HG03565 (cell line): ENCODE measurements around the gene SRI.
A peak's percentile ranks its signal among the peaks of the same experiment; 100 is the strongest.

Source experiments
- ATAC-seq: cut with Tn5 transposase; IDR thresholded peaks from one replicate; pipeline ENCODE4 v1.9.1; 2021; ENCODE audit warnings: mild to moderate bottlenecking, moderate library complexity; ENCODE audit not compliant: unreplicated experiment

The SRI gene

DNA sequence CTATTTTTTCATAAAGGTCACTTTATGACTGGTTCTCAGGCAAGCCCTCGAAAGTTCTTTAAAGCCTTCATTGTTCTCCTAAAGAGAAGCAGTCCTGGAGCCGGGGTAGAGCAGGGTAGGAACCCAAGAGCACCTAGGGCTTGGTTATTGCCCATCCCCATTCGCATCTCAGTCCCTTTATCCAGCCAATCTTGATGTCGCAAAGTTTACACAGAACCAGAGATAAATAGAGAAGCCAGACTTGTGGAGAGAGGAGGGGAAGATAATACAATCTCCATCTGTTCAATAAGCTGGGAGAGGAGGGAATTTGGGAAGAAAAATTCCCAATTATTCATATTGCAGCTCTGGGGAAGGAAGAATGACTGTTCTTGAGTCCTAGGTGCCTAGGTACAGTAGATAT lies 6.4 kb upstream of the SRI start:
- no peak for ATAC-seq

DNA sequence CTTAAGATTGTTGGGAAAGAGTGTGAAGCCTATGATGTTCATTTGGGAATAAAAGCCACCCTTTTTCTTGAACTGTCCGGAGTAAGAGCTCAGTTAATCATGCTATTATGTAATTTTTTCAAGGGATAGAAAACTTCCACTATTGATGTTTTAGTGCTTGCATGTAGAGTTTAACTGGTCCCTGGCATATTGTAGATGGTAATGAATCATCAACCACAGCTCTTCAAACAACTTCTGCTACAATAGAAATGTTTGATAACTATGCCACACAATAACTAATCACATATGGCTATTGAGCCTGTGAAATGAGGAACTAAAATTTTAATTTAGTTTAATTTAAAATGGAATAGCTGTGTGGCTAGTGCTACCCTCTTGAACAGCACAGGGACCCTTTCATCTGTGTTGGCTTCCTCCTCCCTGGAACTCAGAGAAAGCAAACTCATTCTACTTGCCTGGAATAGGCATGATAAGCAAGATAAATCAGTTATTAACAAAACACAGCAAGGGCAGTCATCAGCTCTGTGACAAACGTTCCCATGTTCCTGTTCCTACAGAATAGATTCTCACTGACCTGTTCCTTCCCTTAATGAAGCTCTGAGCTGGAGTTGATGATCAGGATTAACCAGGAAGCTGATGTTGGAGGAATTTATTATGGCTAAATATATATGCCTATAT lies 4.9 kb upstream of the SRI start:
- ATAC-seq: no peak

DNA sequence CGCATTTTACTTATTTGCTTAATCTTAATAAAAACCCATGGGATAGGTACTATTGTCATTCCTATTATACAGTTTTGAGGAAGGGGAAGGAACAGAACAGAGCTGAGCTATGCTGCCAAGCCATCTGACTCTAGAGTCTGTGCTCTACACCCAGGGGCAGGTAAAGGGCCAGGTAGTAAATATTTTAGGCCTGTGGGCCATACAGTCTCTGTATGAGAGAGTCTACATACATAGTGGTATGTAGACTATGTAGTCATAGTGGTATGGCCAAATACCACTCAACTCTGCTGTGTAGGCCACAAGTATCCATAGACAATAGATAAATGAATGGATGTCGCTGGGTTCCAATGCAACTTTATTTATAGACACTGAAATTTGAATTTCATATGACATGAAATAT lies 3.4 kb upstream of the SRI start:
- ATAC-seq: no peak

DNA sequence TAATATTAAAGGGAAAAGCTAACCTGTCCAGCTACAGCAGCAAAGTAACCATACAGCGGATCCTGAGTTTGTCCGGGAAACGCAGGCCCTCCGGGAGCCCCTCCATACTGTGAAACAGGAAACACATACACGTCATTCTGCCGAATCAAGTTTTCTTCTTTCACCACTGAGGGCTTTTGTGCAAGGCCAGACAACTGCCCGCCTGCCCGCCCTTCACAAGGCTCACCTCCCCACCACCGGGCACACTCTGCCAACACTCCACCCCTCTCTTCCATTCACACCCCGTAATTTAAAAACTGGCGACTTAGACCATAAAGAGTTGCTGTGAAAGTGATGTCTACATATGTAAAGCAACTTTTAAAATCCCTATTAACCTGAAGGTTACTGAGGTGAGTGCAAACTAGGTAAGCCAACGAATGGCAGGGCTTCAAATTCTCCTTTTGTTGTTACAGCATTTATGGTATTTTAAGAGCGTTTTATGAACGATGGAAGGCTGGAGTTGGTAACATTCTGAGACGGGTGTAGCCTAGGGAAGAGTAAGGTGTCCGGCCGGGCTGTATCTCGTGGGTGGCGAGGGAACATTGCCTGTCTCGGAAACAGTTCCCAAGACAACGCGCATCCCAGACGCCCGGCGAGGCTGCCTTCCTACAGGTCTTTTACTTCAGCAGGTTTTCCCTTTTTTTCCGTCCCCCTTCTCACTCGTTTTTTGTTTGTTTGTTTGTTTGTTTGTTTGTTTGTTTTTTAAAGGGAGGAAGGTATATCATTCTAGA lies 817 bp downstream of the SRI start:
- ATAC-seq: peak; percentile 17

DNA sequence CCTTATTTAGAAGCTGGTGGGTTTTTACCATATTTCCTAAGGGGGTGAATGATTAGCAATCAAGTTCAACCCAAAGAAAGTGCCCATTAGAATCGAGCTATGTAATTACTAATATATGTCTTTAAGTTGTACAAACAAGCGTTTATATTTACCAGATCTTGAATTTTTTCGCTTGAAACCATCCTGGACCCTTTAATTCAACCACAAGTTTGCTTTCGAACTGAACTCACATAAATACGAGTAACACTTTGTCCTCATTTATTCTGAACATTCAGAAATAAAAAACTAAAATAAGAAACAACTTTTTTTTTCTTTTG lies 1.5 kb downstream of the SRI start:
- ATAC-seq: no peak

DNA sequence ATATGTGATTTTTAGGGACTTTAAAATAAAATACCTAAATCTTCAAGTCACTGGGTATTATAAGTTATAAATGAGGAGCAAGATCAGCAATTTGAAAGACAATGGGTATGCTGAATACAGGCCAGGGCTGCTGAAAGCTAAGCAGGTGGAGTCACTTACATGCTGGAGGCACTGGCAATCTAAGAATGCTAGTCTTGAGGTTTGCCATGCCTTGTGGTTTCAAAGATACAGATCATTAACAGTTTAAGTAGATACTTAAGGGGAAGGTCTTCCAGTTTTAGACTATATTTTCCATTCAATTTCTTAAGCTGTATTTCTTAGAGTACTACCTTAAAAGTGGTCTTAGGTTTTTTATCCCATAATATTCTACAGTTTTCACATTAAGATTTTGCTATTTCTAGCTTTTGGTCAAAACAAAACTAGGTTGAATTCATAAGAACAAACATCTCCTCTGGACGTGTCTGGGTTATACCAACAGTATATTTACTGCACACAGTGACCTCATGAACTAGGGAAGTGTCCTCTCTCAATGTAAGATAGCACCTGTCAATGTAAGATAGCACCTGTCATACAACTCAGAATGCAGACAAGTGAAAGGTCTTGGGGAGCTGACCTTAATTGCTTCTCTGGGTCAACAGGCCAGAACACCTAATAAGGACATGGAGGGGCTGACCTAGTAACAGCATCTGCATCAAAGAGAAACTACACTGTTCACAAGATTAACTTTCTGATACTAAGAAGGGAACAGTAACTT lies 2.0 kb downstream of the SRI start:
- ATAC-seq: peak; percentile 77

DNA sequence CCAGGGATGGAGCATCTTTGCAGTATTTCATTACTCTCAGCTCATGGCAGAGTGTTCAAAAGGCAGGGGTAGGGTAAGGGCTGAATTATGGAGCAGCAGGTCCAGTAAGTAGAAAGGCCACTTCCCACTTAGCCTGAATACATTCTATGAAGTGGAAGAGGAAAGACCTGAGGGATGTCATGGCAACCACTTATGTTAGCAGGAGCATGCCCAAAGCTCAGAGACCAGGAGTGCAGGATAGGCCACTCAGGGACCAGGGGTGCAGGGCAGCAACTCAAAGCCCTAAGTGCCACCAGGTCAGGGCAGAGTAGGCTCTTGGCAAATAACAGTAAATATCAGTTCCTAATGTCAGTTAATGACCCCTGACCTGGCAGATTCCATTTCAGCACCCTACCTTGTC lies 3.6 kb downstream of the SRI start:
- no peak for ATAC-seq

DNA sequence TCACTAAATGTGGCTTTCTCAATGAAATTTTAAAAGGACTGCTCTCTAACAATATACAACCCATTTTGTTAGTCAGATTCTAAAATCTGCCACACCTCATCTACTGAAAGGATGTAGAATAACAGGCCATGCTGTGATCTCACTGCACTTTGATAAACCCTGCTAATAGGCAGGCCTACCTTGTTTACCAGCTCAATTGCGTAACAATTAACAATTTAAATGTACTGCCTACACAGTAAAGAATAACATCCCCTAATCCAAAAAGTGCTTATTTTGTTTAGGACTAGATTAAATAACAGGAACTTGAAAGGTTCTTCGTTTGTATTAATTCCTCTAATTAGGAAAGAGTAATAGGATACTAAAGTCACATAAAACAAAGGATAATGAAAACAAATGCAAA lies 4.5 kb downstream of the SRI start:
- ATAC-seq: no peak

DNA sequence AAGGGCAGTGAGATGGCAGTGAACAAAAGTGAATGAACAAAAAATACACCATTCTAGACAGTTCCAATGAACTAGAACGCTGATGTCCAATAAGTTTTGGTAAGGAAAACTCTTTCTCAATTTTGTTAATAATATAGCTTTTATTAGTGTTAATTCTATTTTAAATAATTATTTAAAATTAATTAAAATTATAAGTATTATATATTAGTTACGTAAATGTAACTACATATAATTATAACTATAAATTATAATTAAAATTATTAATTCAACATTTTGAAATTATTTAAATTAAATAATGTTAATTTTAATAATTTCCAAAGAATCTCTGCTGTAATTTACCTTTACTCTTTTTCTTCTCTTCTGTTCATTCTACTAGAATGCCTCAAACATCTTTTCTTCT lies 5.4 kb downstream of the SRI start:
- ATAC-seq: no peak

DNA sequence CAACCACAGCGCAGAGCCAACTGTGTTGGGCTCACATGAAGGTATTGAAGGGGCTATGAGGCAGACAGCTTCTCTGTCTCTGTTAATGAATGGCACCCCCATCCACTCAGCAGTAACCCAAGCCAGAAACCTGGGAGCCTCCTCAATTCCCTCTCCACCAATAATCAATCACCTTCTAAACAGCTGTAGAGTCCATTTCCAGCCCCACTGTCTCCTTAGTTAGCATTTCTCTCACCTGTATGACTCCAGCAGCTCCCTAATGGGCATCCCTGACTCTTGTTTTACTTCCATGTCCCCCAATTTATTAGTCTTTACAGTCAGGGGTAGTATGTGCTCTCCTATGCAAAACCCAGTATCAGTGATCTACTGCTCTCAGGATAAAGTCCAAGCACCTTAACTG lies 6.9 kb downstream of the SRI start:
- no peak for ATAC-seq

DNA sequence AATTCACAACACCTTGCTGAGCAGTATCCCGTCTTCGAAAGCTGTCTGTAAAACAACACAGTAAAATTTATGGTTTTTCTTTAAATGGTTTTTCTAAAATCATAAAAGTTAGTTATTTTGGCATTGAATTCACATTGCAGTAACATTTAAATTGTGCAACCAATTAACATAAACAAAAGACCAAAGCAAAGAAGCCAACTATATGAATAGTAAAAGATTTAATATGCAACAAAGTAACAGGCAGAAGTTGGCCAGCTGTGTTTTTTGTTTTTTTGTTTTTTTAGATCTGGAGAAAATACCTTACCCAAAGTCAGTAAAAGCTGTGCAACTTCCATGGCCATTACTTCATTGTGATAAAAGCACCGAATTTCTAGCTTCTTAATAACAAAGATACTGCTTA lies 11.3 kb downstream of the SRI start:
- ATAC-seq: no peak

DNA sequence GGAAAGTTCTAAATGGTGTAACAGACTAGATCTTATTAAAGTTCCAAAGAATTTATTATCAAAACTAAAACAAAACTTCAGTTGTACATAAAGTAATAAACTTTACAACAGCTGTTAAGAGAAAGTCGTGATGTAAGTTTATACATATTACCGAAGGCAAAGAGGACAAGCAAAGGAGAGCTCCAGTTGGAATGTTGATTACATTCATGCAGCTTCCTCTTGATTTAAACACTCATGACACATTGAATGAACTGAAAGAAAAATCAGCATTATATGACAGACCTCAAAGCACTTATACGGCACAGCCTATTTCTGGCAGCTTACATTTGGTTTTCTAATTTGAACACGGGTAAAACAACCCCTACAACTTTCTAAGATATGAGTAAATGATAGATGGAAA lies 13.6 kb downstream of the SRI start:
- ATAC-seq: no peak

DNA sequence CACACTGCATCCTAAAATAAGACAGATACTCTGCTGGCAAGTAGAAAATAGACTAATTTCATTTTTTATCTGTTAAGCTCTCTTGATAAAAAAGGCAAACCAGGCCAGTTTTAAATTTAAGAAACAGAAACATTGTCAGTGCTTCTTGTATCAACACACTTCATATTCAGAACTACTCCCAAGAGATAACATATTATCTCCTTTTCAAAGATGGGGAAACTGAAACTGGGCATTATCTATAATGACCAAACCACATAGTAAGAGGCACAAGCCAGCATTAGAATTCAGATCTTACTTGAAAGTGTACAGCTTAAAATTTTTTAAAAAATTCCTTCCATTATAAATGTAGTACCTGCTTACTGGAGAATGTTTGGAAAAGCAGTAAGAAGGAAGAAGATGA lies 14.7 kb downstream of the SRI start:
- no peak for ATAC-seq

DNA sequence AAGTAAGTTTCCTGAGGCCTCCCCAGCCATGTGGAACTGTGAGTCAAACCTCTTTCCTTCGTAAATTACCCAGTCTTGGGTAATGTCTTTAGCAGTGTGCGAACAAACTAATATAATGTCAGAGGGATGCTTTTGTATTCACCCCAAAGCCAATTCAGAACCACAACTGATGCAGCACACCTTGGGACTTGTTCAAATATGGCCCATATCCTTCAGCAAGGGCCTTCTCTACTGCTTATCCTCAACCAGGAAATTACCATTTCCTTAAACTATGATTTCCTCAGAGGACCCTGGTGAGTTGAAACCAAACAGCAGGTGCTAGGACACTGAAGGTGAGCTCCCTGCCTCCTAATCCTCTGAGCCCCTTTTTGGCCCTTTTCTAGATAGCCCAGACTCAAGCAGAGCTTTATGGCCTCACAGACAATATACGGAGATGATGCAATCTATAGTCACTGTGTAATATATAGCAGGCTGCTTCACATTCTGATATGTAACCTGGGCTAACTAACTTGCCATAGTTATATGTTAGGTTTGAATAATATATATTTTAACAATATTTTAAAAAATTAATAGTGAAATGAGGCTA lies 15.2 kb downstream of the SRI start:
- ATAC-seq: no peak

DNA sequence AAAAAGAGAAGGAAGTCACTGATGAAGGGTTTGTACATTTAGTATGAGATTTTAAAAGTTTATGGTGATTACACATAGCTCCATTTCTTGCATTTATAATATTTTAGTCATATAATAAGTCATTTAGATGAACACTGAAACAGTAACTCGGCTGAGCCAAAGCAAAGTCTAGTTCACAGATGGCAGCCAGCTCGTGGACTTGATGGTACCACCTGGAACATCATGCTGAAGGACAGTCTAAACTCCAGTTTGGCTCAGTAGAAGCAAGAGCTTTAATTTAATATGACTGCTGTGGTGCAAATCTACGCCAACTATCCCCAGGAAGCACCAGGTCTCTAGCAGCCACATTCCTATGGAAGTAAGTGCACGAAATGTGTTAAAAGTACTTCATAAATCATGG lies 16.4 kb downstream of the SRI start:
- ATAC-seq: no peak

DNA sequence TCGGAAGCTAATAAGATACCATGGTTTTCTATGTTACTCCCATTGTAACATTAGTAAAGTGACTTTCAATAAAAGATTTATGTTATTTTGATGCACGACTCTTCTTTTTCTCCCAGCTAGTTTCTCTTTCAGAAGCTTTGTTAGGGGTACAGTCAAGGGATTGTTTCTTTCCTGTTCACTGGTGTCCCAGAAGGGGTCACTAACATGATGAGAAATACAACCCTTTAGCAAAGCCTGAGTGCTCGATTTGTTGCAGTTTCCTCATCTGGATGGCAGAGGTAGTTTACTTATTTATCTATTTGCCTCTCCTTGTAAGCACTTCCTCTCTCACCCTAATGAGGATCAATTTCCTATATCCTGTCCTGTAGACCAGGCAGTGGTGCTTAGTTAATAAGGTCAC lies 17.0 kb downstream of the SRI start:
- no peak for ATAC-seq

DNA sequence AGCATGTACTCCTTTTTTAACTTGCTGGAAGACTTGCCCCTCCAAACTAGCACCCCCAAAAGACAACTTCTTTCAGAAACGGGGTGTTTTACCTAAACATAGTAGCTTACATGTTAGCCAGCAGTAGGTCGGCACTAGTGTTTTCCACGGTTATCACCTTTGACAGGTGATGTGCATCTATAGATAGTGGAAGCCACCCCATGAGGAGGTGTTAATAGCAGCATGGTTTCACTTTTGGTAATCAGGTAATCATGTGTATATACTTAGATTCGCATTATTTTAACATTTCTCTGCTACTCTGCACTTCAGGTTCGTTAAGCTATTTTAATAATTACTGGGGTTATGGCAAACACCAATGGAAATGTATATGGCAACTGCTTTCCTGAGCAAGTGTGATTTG lies 17.6 kb downstream of the SRI start:
- ATAC-seq: peak; percentile 41

DNA sequence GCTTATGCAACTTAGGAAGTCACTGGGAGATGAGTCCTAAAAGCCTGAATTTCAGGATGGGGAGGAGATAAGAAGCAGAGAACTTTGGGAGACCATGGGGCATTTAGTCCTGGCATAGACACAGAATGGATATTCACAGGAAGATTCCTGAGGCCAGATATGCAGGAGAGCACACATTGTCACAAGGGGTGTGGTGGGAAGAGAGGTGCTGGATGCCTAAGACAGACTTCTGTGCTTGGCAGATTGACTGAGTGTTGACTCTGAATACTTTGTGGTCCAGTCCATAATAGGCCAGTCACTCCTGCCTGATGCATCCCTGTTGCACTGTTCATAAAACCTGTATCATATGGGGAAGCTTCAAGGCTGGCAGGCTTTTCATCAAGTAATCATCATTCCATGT lies 18.5 kb downstream of the SRI start:
- no peak for ATAC-seq

DNA sequence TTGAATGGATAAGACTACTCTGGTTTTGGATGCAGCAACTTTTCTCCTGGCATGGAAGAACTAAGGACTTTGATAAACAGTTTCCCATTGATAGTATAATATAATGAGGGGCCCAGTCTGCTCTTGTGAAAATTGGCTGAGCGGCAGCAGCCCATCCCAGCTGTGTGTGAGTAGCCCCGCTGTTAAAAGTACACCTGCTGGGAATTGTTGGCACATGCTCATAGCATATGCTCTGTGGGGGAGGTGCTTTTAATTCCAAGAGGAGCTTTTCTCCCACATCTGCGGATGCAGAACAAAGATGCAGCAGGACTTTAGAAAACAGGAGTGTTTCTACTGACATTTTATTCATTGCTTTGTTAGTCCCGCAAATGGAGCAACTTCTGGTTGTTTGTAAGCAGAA lies 19.0 kb downstream of the SRI start:
- ATAC-seq: no peak

DNA sequence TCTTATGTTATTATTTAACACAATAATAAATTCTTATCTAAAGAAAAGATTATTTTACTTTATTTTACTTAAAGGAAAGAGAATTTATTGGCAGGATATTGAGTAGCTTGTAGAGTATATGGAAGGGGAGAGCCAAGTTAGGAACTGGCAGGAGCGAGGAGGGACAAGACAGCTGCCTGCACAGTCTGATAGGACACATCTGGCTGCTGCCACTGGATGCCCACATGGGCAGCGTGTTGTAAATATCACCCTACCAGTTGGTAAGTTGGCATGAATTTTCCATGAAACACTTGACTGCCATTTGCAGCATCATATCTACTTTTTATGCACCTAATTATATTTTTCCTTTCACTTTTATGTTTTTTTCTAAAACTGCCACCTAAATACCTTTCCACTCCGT lies 19.6 kb downstream of the SRI start:
- ATAC-seq: no peak

DNA sequence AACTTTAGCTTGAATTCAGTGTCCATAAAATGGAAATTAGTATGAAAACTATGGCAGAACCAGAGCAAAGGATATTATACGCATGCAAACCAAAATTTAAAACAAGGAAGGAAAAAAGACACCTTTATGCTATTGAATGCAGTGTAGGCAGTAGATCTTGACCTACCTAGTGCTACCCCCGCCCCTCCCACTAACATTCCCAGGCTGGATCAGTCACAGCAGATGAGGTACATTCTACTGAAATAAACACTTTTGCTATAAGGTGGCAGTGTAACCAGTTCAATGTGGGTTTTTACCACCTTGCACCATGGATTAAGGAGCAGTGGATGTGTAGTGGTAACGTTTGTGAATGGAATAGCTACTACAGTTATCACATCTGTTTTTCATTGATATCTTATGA lies 27.9 kb downstream of the SRI start:
- ATAC-seq: no peak

DNA sequence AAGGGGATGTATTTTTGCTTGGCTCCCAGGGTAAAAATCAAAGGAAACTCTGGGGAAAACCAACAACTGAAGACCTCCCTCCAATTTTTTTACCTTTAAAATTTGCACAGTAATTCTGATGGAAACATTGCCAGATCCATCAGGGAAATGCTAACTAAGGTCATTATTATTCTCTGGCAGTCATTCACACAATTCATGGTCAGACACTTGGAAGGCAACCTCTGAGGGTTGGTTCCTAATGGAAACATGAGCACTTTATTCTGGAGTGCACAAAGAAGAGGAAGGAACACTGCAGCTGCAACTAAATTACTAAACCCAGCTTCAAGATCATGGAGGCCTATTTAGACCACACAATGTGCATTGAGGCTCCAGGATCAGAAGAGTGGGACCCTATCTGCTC lies 34.2 kb downstream of the SRI start:
- ATAC-seq: no peak
